ENCODE results near the gene CRY1.

Gene CRY1

GRCh38 chr12:106957583-106957982 lies 135.8 kb downstream of the CRY1 start:
- peak; percentile 46 for DNase-seq (ENCODE audit: low spot score)

- peak; percentile 63 for DNase-seq (ENCODE audit: low spot score)
Measured at GRCh38 chr12:106956048-106956578, 137.2 kb downstream of the CRY1 start.

DNA sequence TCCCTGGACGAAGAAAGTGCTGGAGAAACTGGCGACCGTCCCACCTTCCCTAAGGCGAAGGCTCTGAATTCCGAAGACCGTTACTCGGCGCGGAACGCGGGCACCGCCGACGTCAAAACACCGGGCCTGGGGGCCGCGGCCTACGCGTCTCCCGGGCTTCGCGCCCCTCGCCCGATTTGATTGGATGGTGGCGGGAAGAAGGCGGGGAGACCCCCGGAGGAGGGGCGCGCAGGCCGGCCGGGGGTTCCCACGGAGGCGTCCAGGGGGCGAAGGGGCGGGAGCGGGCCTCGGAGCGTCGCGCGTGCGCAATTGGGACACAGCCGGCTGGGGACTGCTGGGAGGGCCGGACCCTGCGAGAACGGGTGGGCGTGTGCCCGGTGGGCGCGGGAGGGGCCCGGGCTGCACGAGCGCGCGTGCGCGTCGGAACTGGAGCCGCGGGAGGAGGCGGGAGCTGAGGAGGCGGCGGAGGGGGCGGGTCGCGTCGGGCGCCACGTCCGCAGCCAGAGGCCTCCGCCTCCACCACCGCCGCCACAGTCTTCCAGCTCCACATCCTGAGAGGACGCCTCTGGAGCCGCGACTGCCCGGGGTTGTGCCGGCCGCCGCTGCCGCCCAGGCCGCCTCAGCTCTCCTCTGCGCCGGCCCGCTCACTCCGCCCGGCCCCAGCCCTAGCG lies 137.8 kb downstream of the CRY1 start, which contains the start of gene TMEM263:
TMEM263 (plus strand) TSS at position 531 of the 671 bp plus-strand sequence. CDS start 11,210 bp downstream, outside the sequence.
- peak; percentile 93 for DNase-seq (ENCODE audit: low spot score)

DNA sequence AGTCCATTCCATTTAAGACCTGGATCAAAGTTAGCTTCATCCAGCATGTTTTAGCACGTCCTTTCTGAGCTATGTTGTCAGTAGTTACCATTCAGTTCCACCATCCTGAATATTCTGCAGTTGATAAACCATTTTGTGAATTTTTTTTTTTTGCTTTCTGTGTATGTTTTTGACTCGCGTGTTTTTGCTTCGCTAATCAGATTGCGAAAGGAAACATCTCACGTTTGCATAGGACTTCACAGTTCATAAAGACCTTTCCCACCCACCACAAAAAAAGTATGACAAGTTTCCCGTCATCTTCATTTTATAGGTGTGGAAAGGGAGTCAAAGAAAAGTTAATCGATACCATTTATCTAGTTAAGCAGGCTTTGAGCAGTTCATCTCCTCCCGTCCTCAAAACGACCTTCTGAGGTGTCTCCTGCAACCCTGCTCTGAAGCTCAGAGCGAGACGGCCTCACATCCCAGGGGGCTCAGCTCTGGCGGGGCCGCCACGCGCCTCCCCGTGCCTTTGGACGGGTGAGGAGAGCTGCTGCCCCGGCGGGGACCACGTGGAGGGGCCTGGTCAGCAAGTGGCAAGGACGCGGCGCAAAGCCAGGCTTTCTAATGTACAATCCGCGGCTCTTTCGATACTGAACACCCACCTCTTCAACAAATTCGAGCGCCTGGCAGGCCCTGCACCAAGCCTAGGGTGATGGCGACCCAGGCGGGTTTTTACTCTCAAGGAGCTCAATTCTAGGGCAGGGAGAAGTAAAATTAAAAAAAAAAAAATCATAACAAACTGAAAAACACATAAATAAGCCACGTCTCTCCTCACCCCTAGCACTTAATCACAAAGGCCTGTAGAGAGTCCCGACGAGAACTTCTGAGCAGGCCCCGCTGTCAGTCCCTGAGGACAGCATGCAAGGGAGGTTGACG lies 138.6 kb downstream of the CRY1 start:
- DNase-seq (ENCODE audit: low spot score): peak; percentile 19

- DNase-seq (ENCODE audit: low spot score): no peak
Measured at GRCh38 chr12:106953352-106954250, 139.7 kb downstream of the CRY1 start.

- no peak for DNase-seq (ENCODE audit: low spot score)
Measured at GRCh38 chr12:106950591-106950990, 142.8 kb downstream of the CRY1 start.

DNA sequence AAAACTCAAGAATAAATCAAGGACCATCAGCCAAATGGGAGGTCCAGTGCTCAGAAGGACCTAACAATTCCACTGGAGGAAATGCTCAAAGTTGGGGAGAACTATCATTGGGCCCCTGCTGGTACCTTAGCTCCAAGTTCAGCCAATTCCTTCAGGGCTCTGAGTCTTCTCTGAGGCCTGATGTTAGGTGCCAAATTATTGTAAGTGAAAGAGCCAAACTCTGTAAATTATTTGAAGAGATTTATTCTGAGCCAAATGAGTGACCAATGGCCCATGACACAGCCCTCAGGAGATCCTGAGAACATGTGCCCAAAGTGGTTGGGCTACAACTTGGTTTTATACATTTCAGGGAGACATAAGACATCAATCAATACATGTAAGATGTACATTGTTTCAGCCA lies 145.9 kb downstream of the CRY1 start:
- no peak for DNase-seq (ENCODE audit: low spot score)

DNA sequence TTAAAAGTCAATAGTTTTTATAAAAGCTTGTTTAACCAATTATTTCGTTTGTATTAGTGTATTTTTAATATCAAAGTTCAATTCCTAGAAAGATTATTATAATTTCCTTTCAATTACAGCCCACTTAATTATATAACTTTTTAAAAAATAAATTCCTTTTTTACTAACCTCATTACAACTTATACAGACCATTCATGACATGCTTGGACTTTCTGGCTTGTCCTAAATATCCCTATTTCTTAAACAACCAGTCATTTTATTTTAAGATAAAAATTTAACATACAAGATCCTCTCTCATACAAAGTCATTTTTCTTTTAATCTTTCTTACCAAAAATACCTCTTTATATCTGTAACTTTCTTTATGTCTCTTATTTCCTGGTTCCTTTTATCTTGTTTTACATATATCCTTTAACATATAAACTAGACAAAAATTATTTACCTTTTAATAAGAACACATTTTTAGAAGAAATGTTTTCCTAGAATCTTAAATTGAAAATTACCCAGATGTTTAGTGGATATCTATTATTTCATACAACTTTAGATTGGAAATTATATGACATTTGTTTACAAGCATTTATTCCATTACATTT lies 148.0 kb downstream of the CRY1 start:
- no peak for DNase-seq (ENCODE audit: low spot score)

GRCh38 chr12:106942775-106943174 lies 150.6 kb downstream of the CRY1 start:
- DNase-seq (ENCODE audit: low spot score): no peak

DNA sequence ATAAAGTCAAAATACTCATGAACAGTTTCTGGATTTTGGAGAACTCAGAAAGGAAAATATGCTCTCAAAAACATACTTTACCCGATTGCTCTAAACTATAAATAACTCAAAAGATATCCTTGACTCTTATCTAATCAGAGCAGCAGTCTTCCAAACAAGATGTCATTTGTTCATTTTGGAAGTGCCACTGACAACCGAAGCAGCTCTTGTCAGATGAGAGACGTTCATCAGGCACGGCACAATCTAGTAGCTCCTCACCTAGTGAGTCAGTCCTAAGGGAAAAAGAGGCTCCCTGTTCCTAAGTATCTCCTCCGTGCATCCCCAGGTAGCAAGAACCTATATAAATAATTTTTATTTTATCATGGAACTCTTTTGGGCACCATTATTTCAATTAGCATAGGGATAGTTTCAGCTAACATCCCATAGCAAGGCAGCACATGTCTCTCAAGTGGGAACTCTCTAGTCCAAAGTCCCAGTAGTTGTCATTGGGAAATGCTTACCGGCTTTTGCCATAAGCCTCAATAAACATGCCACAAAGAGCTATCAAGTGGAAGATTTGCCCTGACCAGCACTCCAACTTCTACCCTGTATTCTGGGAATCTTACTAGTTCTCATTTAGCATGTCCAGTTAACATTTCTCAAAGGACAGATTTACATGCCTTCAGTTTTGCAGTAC lies 151.7 kb downstream of the CRY1 start:
- DNase-seq (ENCODE audit: low spot score): no peak

Data from NAMALWA (cell line).